ENCODE measurements around the gene BBIP1.

- TF ChIP-seq PATZ1 (CRISPR knock-in tag; IDR thresholded peaks at IDR 0.05; ENCODE audit: borderline replicate concordance) (no peak), ZFP3 (CRISPR knock-in tag; IDR thresholded peaks at IDR 0.05) (no peak), ISL1 (CRISPR knock-in tag; IDR thresholded peaks at IDR 0.05) (no peak), TOX (CRISPR knock-in tag; IDR thresholded peaks at IDR 0.05; ENCODE audit: borderline replicate concordance) (no peak)
Observed at GRCh38 chr10:110860576-110861241, 58.3 kb downstream of the BBIP1 start.

All from SK-N-SH treated with all-trans-retinoic acid at 6 μM for 48 hours (cell line).